ENCODE data around the gene PXMP2.

The PXMP2 gene
- 0.09 to 0.86 (median 0.19) reads per million in 3 donors for total RNA-seq

- H3K4me3 ChIP-seq (ENCODE audit: insufficient read depth, low read depth, low read length, poor library complexity, severe bottlenecking) = peak within 1 kb of the TSS; percentile 59
- DNase-seq = peak; percentile 84 to 88 (median 87)
- no peaks in the 10 kb centered on the region for H3K9me3 ChIP-seq (ENCODE audit: control insufficient read depth, low read length)
- H3K27ac ChIP-seq (ENCODE audit: insufficient read depth, low read length, poor library complexity, severe bottlenecking) = peak within 1 kb of the TSS; percentile 25
- no peaks in the 10 kb centered on the region for H3K36me3 ChIP-seq (ENCODE audit: control insufficient read depth, insufficient read depth, low read length)
- H3K4me1 ChIP-seq (ENCODE audit: control insufficient read depth, insufficient read depth, low read length, poor library complexity, severe bottlenecking) = peaks cover 7% of the 10 kb centered on the region
- H3K27me3 ChIP-seq (replicated peaks; ENCODE audit: control insufficient read depth, insufficient read depth, low read length, poor library complexity, severe bottlenecking) = no peaks in the 10 kb centered on the region
Measured at GRCh38 chr12:132687211-132688164, at the start of gene PXMP2, which contains the start of gene POLE. Gene PXMP2, plus strand, starts transcription at chr12:132687587. Its CDS starts 84 bp downstream, at chr12:132687671. Gene POLE, minus strand, starts transcription at chr12:132687342. Its CDS starts 27 bp downstream, at chr12:132687315.

DNA sequence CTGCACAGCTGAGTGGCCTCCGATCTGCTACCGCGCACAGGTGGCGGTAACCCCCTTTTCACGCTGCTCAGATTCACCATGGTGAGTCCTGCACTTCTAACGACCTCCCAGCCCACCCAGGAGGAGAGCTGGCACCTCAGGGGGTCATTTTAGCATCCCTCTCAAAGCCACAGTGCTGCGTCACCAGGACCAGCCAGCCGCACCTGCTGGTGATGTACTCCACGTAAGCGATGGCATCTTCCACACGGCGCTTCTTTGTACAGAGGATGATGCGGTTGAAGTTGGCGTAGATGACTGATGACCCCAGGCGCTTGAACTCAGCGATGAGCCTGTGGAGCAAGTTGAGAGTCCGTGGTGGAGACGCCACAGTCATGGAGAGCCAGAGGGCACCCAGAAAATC lies 49.6 kb upstream of the PXMP2 start:
- H3K4me1 ChIP-seq (ENCODE audit: control insufficient read depth, insufficient read depth, low read length, poor library complexity, severe bottlenecking) = no peaks in the 10 kb centered on the region
- H3K27ac ChIP-seq (ENCODE audit: insufficient read depth, low read length, poor library complexity, severe bottlenecking) = no peak overlapping the region
- no peaks in the 10 kb centered on the region for H3K9me3 ChIP-seq (ENCODE audit: control insufficient read depth, low read length)
- peaks cover 62% of the 10 kb centered on the region for H3K36me3 ChIP-seq (ENCODE audit: control insufficient read depth, insufficient read depth, low read length)
- no peak overlapping the region for H3K4me3 ChIP-seq (ENCODE audit: insufficient read depth, low read depth, low read length, poor library complexity, severe bottlenecking)
- H3K27me3 ChIP-seq (replicated peaks; ENCODE audit: control insufficient read depth, insufficient read depth, low read length, poor library complexity, severe bottlenecking) = no peaks in the 10 kb centered on the region
- no peak for DNase-seq

DNA sequence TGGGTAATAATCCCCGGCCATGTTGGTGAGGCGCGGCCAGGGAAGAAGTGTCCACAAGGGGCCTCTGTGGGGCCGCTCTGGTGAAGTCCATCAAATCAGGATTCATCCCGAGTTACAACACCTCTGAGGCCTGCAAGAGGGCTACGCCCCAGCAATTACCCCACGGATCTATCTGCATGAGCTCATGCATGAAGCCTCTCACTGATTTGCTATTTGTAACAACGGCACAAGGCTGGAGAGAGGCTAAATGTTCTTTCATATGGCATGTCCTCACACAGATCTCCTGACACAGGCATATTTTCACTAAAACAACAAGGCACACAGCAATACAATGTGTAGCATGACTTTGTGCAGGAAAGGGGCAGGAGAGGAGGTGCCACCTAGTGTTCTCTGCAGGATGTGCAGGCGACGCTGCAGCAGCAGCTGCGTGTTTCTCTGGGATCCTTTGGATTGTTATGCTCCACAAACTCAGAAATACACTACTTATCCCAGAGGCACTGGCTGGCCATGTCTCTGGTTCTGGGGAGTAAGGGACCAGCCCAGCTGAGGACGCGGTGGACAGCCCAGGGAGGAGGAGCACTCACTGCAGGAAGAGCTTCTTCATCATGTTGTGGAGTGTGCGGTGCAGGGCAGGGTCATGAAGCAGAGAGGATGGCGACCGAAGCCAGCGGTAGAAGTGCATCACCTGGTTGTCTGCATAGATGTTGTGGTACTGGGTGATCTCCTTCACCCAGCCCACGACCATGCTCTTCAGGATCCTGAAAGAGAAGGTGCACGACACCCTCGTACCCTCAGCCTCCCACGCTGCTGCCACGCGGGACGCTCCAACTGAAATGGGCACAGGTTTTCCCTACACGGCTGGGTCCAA lies 48.6 kb upstream of the PXMP2 start:
- no peaks in the 10 kb centered on the region for H3K27me3 ChIP-seq (replicated peaks; ENCODE audit: control insufficient read depth, insufficient read depth, low read length, poor library complexity, severe bottlenecking)
- no peaks in the 10 kb centered on the region for H3K4me1 ChIP-seq (ENCODE audit: control insufficient read depth, insufficient read depth, low read length, poor library complexity, severe bottlenecking)
- no peak overlapping the region for H3K27ac ChIP-seq (ENCODE audit: insufficient read depth, low read length, poor library complexity, severe bottlenecking)
- H3K36me3 ChIP-seq (ENCODE audit: control insufficient read depth, insufficient read depth, low read length) = peaks cover 65% of the 10 kb centered on the region
- no peak overlapping the region for H3K4me3 ChIP-seq (ENCODE audit: insufficient read depth, low read depth, low read length, poor library complexity, severe bottlenecking)
- no peaks in the 10 kb centered on the region for H3K9me3 ChIP-seq (ENCODE audit: control insufficient read depth, low read length)
- no peak for DNase-seq

GRCh38 chr12:132639956-132640520 lies 47.3 kb upstream of the PXMP2 start:
- Histone ChIP-seq H3K27me3 (replicated peaks; ENCODE audit: control insufficient read depth, insufficient read depth, low read length, poor library complexity, severe bottlenecking) (no peaks in the 10 kb centered on the region), H3K4me1 (ENCODE audit: control insufficient read depth, insufficient read depth, low read length, poor library complexity, severe bottlenecking) (no peaks in the 10 kb centered on the region), H3K36me3 (ENCODE audit: control insufficient read depth, insufficient read depth, low read length) (peaks cover 53% of the 10 kb centered on the region), H3K4me3 (ENCODE audit: insufficient read depth, low read depth, low read length, poor library complexity, severe bottlenecking) (no peak overlapping the region), H3K9me3 (ENCODE audit: control insufficient read depth, low read length) (no peaks in the 10 kb centered on the region), H3K27ac (ENCODE audit: insufficient read depth, low read length, poor library complexity, severe bottlenecking) (no peak overlapping the region)
- no peak for DNase-seq

GRCh38 chr12:132640936-132641335 lies 46.5 kb upstream of the PXMP2 start:
- H3K4me3 ChIP-seq (ENCODE audit: insufficient read depth, low read depth, low read length, poor library complexity, severe bottlenecking) = no peak overlapping the region
- H3K9me3 ChIP-seq (ENCODE audit: control insufficient read depth, low read length) = no peaks in the 10 kb centered on the region
- no peaks in the 10 kb centered on the region for H3K4me1 ChIP-seq (ENCODE audit: control insufficient read depth, insufficient read depth, low read length, poor library complexity, severe bottlenecking)
- H3K36me3 ChIP-seq (ENCODE audit: control insufficient read depth, insufficient read depth, low read length) = peaks cover 44% of the 10 kb centered on the region
- no peaks in the 10 kb centered on the region for H3K27me3 ChIP-seq (replicated peaks; ENCODE audit: control insufficient read depth, insufficient read depth, low read length, poor library complexity, severe bottlenecking)
- no peak overlapping the region for H3K27ac ChIP-seq (ENCODE audit: insufficient read depth, low read length, poor library complexity, severe bottlenecking)
- no peak for DNase-seq

GRCh38 chr12:132641811-132642650 lies 45.4 kb upstream of the PXMP2 start:
- Histone ChIP-seq H3K27me3 (replicated peaks; ENCODE audit: control insufficient read depth, insufficient read depth, low read length, poor library complexity, severe bottlenecking) (no peaks in the 10 kb centered on the region), H3K36me3 (ENCODE audit: control insufficient read depth, insufficient read depth, low read length) (peaks cover 36% of the 10 kb centered on the region), H3K4me1 (ENCODE audit: control insufficient read depth, insufficient read depth, low read length, poor library complexity, severe bottlenecking) (no peaks in the 10 kb centered on the region)

GRCh38 chr12:132642846-132643835 lies 44.2 kb upstream of the PXMP2 start:
- Histone ChIP-seq H3K36me3 (ENCODE audit: control insufficient read depth, insufficient read depth, low read length) (peaks cover 35% of the 10 kb centered on the region), H3K9me3 (ENCODE audit: control insufficient read depth, low read length) (no peaks in the 10 kb centered on the region), H3K4me3 (ENCODE audit: insufficient read depth, low read depth, low read length, poor library complexity, severe bottlenecking) (no peak overlapping the region), H3K27me3 (replicated peaks; ENCODE audit: control insufficient read depth, insufficient read depth, low read length, poor library complexity, severe bottlenecking) (no peaks in the 10 kb centered on the region), H3K4me1 (ENCODE audit: control insufficient read depth, insufficient read depth, low read length, poor library complexity, severe bottlenecking) (no peaks in the 10 kb centered on the region), H3K27ac (ENCODE audit: insufficient read depth, low read length, poor library complexity, severe bottlenecking) (no peak overlapping the region)
- DNase-seq = no peak

More at GRCh38 chr12:132641811-132642650, 45.4 kb upstream of the PXMP2 start:
- Histone ChIP-seq H3K9me3 (ENCODE audit: control insufficient read depth, low read length) (no peaks in the 10 kb centered on the region), H3K4me3 (ENCODE audit: insufficient read depth, low read depth, low read length, poor library complexity, severe bottlenecking) (no peak overlapping the region), H3K27ac (ENCODE audit: insufficient read depth, low read length, poor library complexity, severe bottlenecking) (no peak overlapping the region)
- no peak for DNase-seq

DNA sequence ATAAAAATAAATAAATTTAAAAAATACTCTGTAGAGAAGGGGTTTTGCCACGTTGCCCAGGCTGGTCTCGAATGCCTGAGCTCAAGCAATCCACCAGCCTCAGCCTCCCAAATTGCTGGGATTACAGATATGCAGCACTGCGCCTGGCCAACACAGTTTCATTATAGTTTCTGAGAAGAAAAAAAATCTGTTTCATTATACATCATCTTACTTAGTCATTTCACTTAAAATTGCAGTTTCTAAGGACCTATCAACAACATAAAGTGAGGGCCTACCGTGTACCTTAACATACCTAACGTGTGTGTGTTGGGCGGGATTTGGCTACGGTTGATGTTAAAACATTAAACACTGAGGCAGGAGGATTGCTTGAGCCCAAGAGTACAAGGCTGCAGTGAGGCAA lies 40.5 kb upstream of the PXMP2 start:
- Histone ChIP-seq H3K9me3 (ENCODE audit: control insufficient read depth, low read length) (no peaks in the 10 kb centered on the region), H3K4me3 (ENCODE audit: insufficient read depth, low read depth, low read length, poor library complexity, severe bottlenecking) (no peak overlapping the region), H3K36me3 (ENCODE audit: control insufficient read depth, insufficient read depth, low read length) (peaks cover 33% of the 10 kb centered on the region), H3K4me1 (ENCODE audit: control insufficient read depth, insufficient read depth, low read length, poor library complexity, severe bottlenecking) (no peaks in the 10 kb centered on the region), H3K27me3 (replicated peaks; ENCODE audit: control insufficient read depth, insufficient read depth, low read length, poor library complexity, severe bottlenecking) (no peaks in the 10 kb centered on the region), H3K27ac (ENCODE audit: insufficient read depth, low read length, poor library complexity, severe bottlenecking) (no peak overlapping the region)
- DNase-seq = no peak

Measured in effector memory CD4-positive, alpha-beta T cell (primary cell).